ENCODE data around the gene TMPRSS4.

TMPRSS4 gene

DNA sequence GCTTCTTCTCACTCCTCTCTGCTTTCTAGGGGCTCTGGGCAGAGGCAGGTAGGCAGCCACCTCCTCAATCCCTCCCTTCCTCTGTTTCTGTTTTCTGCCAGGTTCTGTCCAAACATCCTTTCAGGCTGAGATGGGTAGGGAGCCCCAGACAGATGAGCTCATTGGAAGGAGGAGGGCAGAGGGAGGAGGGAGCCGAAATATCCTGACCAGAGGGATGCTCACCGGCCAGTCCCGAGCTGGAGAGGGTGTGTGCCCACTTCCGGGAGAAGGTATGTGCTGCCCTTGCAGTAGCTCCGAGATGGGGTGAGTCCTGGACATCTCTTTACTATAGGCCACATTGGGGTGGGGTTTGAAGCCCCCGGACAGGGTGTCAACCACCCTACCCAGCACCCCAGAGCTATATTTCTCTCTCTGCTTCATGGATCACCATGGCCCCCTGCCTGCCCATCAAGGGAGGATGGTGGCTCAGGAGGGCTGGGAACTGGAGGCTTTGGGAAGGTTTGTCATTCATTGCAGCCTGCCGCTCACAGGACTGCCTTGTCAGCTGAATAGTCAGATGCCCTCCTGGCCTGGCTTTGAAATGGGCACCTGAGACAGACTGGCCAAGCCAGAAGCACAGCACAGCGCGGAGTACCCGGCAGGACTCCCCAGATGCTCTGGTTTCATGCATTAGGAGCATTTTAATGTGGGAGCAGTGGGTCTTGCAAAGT lies 80.5 kb downstream of the TMPRSS4 start:
- DNase-seq = no peak

DNA sequence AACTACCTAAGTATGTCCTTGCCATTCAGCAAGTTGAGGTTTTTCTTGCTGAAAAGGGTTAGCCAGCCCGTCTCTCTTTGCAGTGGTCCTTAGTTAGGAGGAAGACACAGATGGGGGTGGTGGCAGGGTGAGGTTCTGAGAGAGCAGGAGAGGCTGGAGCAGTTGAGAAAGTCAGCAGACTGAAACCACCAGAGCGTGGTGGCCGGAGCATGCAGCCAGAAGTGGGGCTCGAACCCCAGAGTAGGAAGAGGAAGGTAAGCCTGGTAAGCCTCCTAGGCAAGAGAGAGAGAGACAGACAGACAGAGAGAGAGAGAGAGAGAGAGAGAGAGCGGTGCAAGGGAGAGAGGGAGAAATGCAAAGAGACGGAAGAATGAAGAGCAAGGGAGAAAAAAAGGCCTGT lies 84.9 kb downstream of the TMPRSS4 start:
- DNase-seq = no peak

- DNase-seq = no peak
Observed at GRCh38 chr11:118162846-118163245, 86.0 kb downstream of the TMPRSS4 start.

- no peak for DNase-seq
Observed at GRCh38 chr11:118163494-118163893, 86.6 kb downstream of the TMPRSS4 start.

DNA sequence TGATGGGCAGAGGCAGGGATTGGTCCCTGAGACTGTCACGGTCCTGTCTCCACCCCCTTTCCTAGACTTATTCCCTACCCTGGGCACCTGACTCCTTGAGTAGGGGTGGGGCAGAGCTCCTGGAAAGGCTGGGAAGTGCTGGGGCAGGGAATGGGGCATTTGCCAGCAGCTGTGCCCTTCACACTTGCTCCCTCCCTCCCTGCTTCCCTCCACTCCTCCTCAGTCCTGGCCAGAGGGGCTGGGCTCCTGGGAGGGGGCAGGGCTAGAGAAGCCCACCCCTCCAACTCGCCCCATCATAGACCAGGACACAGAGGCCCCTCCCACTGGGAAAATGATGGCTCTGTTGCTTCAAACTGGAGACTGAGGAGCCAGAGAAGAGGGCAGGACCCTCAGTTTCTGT lies 88.0 kb downstream of the TMPRSS4 start:
- DNase-seq = no peak

GRCh38 chr11:118166641-118167040 lies 89.8 kb downstream of the TMPRSS4 start:
- DNase-seq = no peak

GRCh38 chr11:118167253-118167652 lies 90.4 kb downstream of the TMPRSS4 start:
- DNase-seq = no peak

DNA sequence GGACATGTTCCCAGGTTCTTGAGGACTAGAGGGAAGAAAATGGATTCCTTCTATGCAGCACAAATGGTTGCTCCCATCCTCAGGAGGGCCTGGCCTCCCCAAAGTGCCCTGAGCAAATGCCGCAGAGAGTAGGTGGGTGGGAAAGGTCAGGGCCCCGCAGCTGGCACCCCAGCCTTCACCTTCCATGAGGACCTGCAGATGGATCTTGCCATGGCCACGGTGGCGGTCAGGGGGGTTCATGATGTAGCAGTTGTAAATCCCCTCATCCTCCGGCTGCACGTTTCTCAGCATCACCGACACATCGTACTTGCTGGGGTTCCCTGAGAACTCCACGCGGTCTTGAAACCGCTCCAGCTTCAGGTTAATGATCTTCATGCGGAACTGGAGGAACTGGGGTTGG lies 91.0 kb downstream of the TMPRSS4 start:
- no peak for DNase-seq

- no peak for DNase-seq
Observed at GRCh38 chr11:118168316-118168715, 91.4 kb downstream of the TMPRSS4 start.

DNA sequence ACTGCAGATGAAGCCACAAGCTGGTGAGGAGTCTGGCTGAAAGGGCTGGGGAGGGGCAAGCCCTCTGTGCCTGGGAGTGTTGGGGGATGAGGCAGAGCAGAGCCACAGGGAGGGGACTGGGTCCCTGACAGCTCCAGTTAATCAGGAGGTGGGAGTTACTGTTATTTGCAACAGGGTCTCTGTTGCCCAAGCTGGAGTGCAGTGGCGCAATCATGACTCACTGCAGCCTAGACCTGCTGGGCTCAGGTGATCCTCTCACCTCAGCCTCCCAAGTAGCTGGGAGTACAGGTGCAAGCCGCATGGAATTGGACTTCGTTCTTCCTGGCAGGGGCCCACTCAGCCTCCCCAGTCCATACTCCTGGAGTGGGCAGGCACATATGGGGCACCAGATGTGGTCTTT lies 91.9 kb downstream of the TMPRSS4 start:
- no peak for DNase-seq

DNA sequence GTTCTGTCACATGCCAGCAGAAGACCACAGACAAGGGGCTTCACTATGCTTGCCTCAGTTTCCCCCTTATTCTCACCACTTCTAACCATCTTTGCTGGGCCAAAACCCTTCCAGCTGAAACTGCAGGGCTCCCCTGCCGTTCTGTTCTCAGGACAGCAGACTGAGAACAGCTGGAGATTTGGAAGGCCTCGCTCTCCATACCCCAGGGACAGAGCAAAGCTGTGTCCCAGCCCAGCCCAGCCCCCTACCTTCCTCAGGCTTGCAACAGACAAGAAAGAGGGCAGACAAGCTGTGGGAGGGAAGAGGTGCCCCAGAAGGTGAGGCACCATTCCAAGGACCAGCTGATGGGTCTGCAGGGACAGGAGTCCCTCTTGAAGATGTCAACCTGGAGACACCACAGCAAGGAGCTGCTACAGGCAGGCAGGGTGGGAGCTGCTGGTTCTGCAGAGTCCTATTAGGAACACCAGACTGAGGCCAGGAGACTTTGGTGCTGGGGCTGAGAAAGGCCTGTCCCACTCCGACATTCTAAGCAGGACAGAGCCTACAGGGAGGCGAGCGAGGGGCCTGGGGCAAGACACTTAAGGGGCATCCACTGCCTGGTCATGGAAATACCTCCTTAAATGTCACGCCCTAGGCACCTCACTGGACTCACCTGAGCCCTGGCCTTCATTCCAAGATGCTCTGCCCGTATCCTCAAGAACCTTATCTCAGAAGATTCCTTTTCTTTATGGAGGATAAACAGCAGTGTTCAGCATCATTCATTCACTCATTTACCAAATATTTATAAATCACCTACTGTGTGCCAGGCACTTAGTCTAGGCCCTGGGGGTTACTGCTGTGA lies 92.6 kb downstream of the TMPRSS4 start:
- no peak for DNase-seq

GRCh38 chr11:118170231-118170630 lies 93.4 kb downstream of the TMPRSS4 start:
- no peak for DNase-seq

GRCh38 chr11:118170882-118171268 lies 94.0 kb downstream of the TMPRSS4 start:
- DNase-seq = no peak

Data from GF-D8 (cell line).